ENCODE results near the gene PLXNA4. TPM values are rescaled to one million over a fixed set of nuclear protein-coding genes. Genes with fewer than 3 reads are reported as not detected.

The PLXNA4 gene
- total RNA-seq, 4 donors from 2014 or later: 0.31 to 0.66 (median 0.43) TPM

- in situ Hi-C loops (cut with MboI; ENCODE audit: low sequenced_read_pairs in 4 of 4) (no loop called here), intact Hi-C loops (cut with DNase I; ENCODE audit: low total_unique reads) (no loop called here)
- Histone ChIP-seq H3K27ac (no peak overlapping the region), H3K4me1 (no peaks in the 10 kb centered on the region), H3K9me3 (no peaks in the 10 kb centered on the region), H3K27me3 (no peaks in the 10 kb centered on the region), H3K4me3 (no peak overlapping the region), H3K36me3 (no peaks in the 10 kb centered on the region)
- TF ChIP-seq CTCF (IDR thresholded peaks at IDR 0.05 in 4 of 5, conservative IDR thresholded peaks at IDR 0.05 in 1 of 5) (no peak), POLR2A (IDR thresholded peaks at IDR 0.05) (no peak)
- DNase-seq (no peak), ATAC-seq (no peak)
Observed at GRCh38 chr7:132499065-132499464, 77.2 kb downstream of the PLXNA4 start.

- in situ Hi-C loops (cut with MboI; ENCODE audit: low sequenced_read_pairs in 4 of 4) (no loop called here), intact Hi-C loops (cut with DNase I; ENCODE audit: low total_unique reads) (no loop called here)
- Histone ChIP-seq H3K9me3 (no peaks in the 10 kb centered on the region), H3K36me3 (no peaks in the 10 kb centered on the region), H3K27me3 (no peaks in the 10 kb centered on the region), H3K4me3 (no peak overlapping the region), H3K27ac (no peak overlapping the region), H3K4me1 (no peaks in the 10 kb centered on the region)
- TF ChIP-seq POLR2A (IDR thresholded peaks at IDR 0.05) (no peak), CTCF (IDR thresholded peaks at IDR 0.05 in 4 of 5, conservative IDR thresholded peaks at IDR 0.05 in 1 of 5) (no peak)
- ATAC-seq (no peak), DNase-seq (no peak)
Observed at GRCh38 chr7:132498319-132498718, 78.0 kb downstream of the PLXNA4 start.

GRCh38 chr7:132497098-132497497, 79.2 kb downstream of the PLXNA4 start:
- DNase-seq: no peak
- TF ChIP-seq POLR2A (IDR thresholded peaks at IDR 0.05) (no peak), CTCF (IDR thresholded peaks at IDR 0.05 in 4 of 5, conservative IDR thresholded peaks at IDR 0.05 in 1 of 5) (no peak)
- Histone ChIP-seq H3K9me3 (no peaks in the 10 kb centered on the region), H3K36me3 (no peaks in the 10 kb centered on the region), H3K27me3 (no peaks in the 10 kb centered on the region), H3K27ac (no peak overlapping the region), H3K4me1 (no peaks in the 10 kb centered on the region), H3K4me3 (no peak overlapping the region)
- ATAC-seq: no peak
- intact Hi-C loops (cut with DNase I; ENCODE audit: low total_unique reads) (no loop called here), in situ Hi-C loops (cut with MboI; ENCODE audit: low sequenced_read_pairs in 4 of 4) (no loop called here)

- H3K4me1 ChIP-seq: no peaks in the 10 kb centered on the region
- no peaks in the 10 kb centered on the region for H3K9me3 ChIP-seq
- H3K36me3 ChIP-seq: no peaks in the 10 kb centered on the region
- no peak overlapping the region for H3K27ac ChIP-seq
- TF ChIP-seq CTCF (IDR thresholded peaks at IDR 0.05 in 4 of 5, conservative IDR thresholded peaks at IDR 0.05 in 1 of 5) (no peak), POLR2A (IDR thresholded peaks at IDR 0.05) (no peak)
- intact Hi-C loops (cut with DNase I; ENCODE audit: low total_unique reads): no loop called here
- DNase-seq (no peak), ATAC-seq (no peak)
- no peaks in the 10 kb centered on the region for H3K27me3 ChIP-seq
- no peak overlapping the region for H3K4me3 ChIP-seq
- in situ Hi-C loops (cut with MboI; ENCODE audit: low sequenced_read_pairs in 4 of 4): no loop called here
Observed at GRCh38 chr7:132495936-132496335, 80.3 kb downstream of the PLXNA4 start.

- ATAC-seq (no peak), DNase-seq (no peak)
- Histone ChIP-seq H3K27me3 (no peaks in the 10 kb centered on the region), H3K9me3 (no peaks in the 10 kb centered on the region), H3K4me1 (no peaks in the 10 kb centered on the region), H3K27ac (no peak overlapping the region), H3K36me3 (no peaks in the 10 kb centered on the region), H3K4me3 (no peak overlapping the region)
- in situ Hi-C loops (cut with MboI; ENCODE audit: low sequenced_read_pairs in 4 of 4) (no loop called here), intact Hi-C loops (cut with DNase I; ENCODE audit: low total_unique reads) (no loop called here)
- TF ChIP-seq POLR2A (IDR thresholded peaks at IDR 0.05) (no peak), CTCF (IDR thresholded peaks at IDR 0.05 in 4 of 5, conservative IDR thresholded peaks at IDR 0.05 in 1 of 5) (no peak)
Observed at GRCh38 chr7:132494474-132494873, 81.8 kb downstream of the PLXNA4 start.
